Activated naive CD4-positive, alpha-beta T cell treated with anti-CD3 and anti-CD28 coated beads for 36 hours (primary cell): ENCODE results near the gene ABI1. TPM values are rescaled to one million over a fixed set of nuclear protein-coding genes. Genes with fewer than 3 reads are reported as not detected.
"Not testable (repeated sequence)": the region's sequence is repeated elsewhere in the genome, so short reads cannot be mapped to it uniquely, and the experiment has no call there.

ENCODE experiments used
- CTCF ChIA-PET: fragments of 350-600 bp; sonication (Branson Sonifier 250); formaldehyde crosslinking; loops from one replicate; lab custom pipeline; 2021; ENCODE audit warnings: antibody characterized with exemption; lab: Charles Lee
- DNase-seq: peaks from one replicate; pipeline ENCODE4 v3.0.0-alpha.2; 2020
- H3K27ac Mint-ChIP-seq: one replicate; pipeline ENCODE4 v1.8.0; 2021; ENCODE audit warnings: mild to moderate bottlenecking, mixed read lengths
- H3K27me3 Mint-ChIP-seq: one replicate; pipeline ENCODE4 v1.8.0; 2021; ENCODE audit warnings: low read depth, mixed read lengths
- H3K36me3 Mint-ChIP-seq: one replicate; pipeline ENCODE4 v1.8.0; 2021; ENCODE audit warnings: low read depth, mixed read lengths
- H3K4me1 Mint-ChIP-seq: one replicate; pipeline ENCODE4 v1.8.0; 2021; ENCODE audit warnings: low read depth, mixed read lengths
- H3K4me3 Mint-ChIP-seq: one replicate; pipeline ENCODE4 v1.8.0; 2021; ENCODE audit warnings: mild to moderate bottlenecking, moderate library complexity, mixed read lengths
- H3K9me3 Mint-ChIP-seq: one replicate; pipeline ENCODE4 v1.8.0; 2021; ENCODE audit warnings: mixed read lengths
- intact Hi-C: fragments of 100-400 bp; cut with micrococcal nuclease; formaldehyde crosslinking; loops from one replicate; pipeline ENCODE4 v1.15.1; 2023
- total RNA-seq, 2 experiments: library from RNA; stranded (reverse); gene quantifications; one replicate each; pipeline ENCODE4 v1.2.3, GENCODE V29; 2021

Gene ABI1
- total RNA-seq, 2 experiments from 2014 or later = 34.5 to 37.2 TPM

- no peaks in the 10 kb centered on the region for H3K27me3 Mint-ChIP-seq
- peaks cover 5% of the 10 kb centered on the region for H3K36me3 Mint-ChIP-seq
- DNase-seq = no peak
- H3K9me3 Mint-ChIP-seq = peaks cover 7% of the 10 kb centered on the region
- H3K4me1 Mint-ChIP-seq = peaks cover 62% of the 10 kb centered on the region
- peak overlapping the region; percentile 26 for H3K27ac Mint-ChIP-seq
- intact Hi-C loops = no loop called here
- CTCF ChIA-PET = no interaction called here
- no peak overlapping the region for H3K4me3 Mint-ChIP-seq
Measured at GRCh38 chr10:26800468-26800867, 60.3 kb downstream of the ABI1 start.

- Mint-ChIP-seq H3K36me3 (peaks cover 7% of the 10 kb centered on the region), H3K27me3 (no peaks in the 10 kb centered on the region), H3K27ac (no peak overlapping the region), H3K9me3 (peaks cover 9% of the 10 kb centered on the region), H3K4me1 (peaks cover 52% of the 10 kb centered on the region), H3K4me3 (no peak overlapping the region)
- CTCF ChIA-PET = interaction anchor here (1.0 to 1.3 kb wide), 2 partner anchors 19 to 32 kb away, joined by 4 read pairs; no protein-coding TSS in a partner anchor
- peak; percentile 44 for DNase-seq
- intact Hi-C loops = no loop called here
Measured at GRCh38 chr10:26799342-26799741, 61.4 kb downstream of the ABI1 start.

DNA sequence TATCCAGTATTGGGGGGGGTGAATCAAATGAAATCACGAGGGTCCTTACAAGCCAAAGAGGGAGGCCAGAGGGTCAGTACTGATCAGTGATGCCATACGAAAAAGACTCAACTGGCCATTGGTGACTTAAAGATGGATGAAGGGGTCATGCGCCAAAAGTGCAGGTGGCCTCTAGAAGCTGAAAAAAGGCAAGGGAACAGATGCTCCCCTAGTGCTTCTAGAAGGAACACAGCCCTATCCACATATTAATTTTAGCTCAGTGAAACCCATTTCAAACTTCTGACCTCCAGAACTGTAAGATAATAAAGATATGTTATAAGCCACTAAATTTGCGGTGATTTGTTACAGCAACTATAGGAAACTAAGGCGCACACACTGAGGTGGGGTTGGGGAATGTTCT is 62.5 kb downstream of the ABI1 start:
- intact Hi-C loops = no loop called here
- peaks cover 49% of the 10 kb centered on the region for H3K4me1 Mint-ChIP-seq
- no peak overlapping the region for H3K27ac Mint-ChIP-seq
- H3K36me3 Mint-ChIP-seq = peaks cover 7% of the 10 kb centered on the region
- H3K27me3 Mint-ChIP-seq = no peaks in the 10 kb centered on the region
- no peak overlapping the region for H3K4me3 Mint-ChIP-seq
- H3K9me3 Mint-ChIP-seq = peaks cover 9% of the 10 kb centered on the region
- CTCF ChIA-PET = interaction anchor here (1.0 to 1.3 kb wide), 3 partner anchors 18 to 45 kb away, joined by 3 to 4 read pairs (median 4); no protein-coding TSS in a partner anchor
- DNase-seq = no peak

DNA sequence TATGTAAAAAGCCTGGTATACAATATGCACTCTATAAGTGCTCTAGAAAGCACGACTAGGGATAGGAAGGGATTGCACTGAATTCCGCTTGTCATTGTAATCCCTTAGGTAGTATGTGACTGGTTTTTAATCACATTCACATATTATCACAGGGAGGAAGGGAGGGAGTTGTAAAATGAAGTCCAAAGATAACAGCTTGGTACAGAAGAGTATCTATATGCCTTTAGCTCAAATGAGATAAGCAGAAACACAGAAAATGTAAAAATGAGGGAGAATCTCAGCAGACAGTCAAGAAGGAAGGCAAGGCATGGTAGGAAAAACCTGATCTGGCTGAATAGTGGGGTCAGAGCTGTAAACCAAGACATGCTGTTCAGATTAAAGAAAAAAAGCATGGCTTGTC is 63.4 kb downstream of the ABI1 start:
- CTCF ChIA-PET = interaction anchor here (1.2 to 1.5 kb wide), 2 partner anchors 46 to 71 kb away, joined by 3 read pairs; no protein-coding TSS in a partner anchor
- no peak overlapping the region for H3K4me3 Mint-ChIP-seq

DNA sequence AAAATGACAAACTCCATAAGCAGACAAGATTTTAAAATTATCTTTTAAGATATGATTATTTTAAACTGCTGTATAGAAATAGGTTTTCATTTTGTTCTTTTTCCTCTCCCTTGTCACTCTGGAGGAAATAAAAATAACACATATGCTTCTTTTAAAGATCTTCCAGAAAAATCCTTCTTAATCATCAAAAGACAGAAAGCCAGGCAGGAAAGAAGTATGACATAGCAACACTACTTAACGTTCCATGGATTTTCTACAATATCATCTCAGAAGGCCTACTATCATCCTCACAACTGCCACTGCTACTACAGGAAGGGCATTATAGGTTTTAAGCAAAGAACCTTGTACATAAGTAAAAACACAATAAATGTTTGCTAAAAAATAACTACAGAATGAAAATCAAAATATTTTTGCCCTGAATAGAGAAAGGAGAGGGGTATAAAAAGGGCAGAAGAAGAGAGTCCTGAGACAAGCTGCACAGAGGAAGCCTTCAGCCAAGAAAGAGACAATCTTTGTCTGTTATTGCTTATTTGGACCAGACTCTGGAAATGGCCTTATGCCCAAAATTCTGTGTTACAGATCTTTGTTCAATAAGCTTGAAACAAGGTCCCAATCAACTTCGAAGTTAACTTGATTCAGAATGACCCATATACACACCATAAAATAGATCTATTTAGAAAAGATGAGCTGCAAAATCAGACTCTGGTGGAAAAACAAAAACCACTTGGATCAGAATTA is 67.8 kb downstream of the ABI1 start:
- no peak overlapping the region for H3K4me3 Mint-ChIP-seq

More for the DNA sequence above, 63.4 kb downstream of the ABI1 start:
- intact Hi-C loops = no loop called here
- peaks cover 7% of the 10 kb centered on the region for H3K36me3 Mint-ChIP-seq
- H3K27ac Mint-ChIP-seq = no peak overlapping the region
- no peak for DNase-seq
- no peaks in the 10 kb centered on the region for H3K27me3 Mint-ChIP-seq
- peaks cover 45% of the 10 kb centered on the region for H3K4me1 Mint-ChIP-seq
- H3K9me3 Mint-ChIP-seq = peaks cover 9% of the 10 kb centered on the region

GRCh38 chr10:26790221-26790995 is 70.3 kb downstream of the ABI1 start:
- intact Hi-C loops = no loop called here
- CTCF ChIA-PET = interaction anchor here (1.4 kb wide), 1 partner anchor 69 kb away, joined by 3 read pairs; no protein-coding TSS in a partner anchor
- peaks cover 20% of the 10 kb centered on the region for H3K36me3 Mint-ChIP-seq

More for the DNA sequence above, 67.8 kb downstream of the ABI1 start:
- no peak overlapping the region for H3K27ac Mint-ChIP-seq
- H3K9me3 Mint-ChIP-seq = peaks cover 9% of the 10 kb centered on the region
- H3K4me1 Mint-ChIP-seq = peaks cover 31% of the 10 kb centered on the region
- H3K36me3 Mint-ChIP-seq = peaks cover 12% of the 10 kb centered on the region
- CTCF ChIA-PET = interaction anchor here (1.1 kb wide), 1 partner anchor 9 kb away, joined by 3 read pairs; no protein-coding TSS in a partner anchor
- DNase-seq = no peak
- H3K27me3 Mint-ChIP-seq = no peaks in the 10 kb centered on the region
- intact Hi-C loops = no loop called here

DNA sequence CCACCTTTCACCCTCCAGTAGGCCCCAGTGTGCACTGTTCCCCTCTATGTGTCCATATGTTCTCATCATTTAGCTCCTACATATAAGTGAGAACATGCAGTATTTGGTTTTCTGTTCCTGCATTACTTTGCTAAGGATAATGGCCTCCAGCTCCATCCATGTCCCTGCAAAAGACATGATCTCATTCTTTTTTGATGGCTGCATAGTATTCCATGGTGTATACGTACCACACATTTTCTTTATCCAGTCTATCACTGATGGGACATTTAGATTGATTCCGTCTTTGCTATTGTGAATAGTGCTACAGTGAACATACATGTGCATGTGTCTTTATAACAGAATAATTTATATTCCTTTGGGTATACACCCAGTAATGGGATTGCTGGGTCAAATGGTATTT is 71.0 kb downstream of the ABI1 start:
- DNase-seq, H3K27me3 Mint-ChIP-seq, H3K27ac Mint-ChIP-seq, H3K4me3 Mint-ChIP-seq, H3K9me3 Mint-ChIP-seq: not testable (repeated sequence)
- intact Hi-C loops = loop anchor here (1.0 kb wide), 1 partner anchor 8 kb away; no protein-coding TSS in a partner anchor
- CTCF ChIA-PET = interaction anchor here (1.4 kb wide), 1 partner anchor 70 kb away, joined by 3 read pairs; no protein-coding TSS in a partner anchor
- peaks cover 18% of the 10 kb centered on the region for H3K36me3 Mint-ChIP-seq
- H3K4me1 Mint-ChIP-seq = peaks cover 48% of the 10 kb centered on the region

More at GRCh38 chr10:26790221-26790995, 70.3 kb downstream of the ABI1 start:
- peaks cover 42% of the 10 kb centered on the region for H3K4me1 Mint-ChIP-seq
- H3K27me3 Mint-ChIP-seq = no peaks in the 10 kb centered on the region
- H3K9me3 Mint-ChIP-seq = peaks cover 2% of the 10 kb centered on the region
- no peak overlapping the region for H3K4me3 Mint-ChIP-seq
- H3K27ac Mint-ChIP-seq = no peak overlapping the region
- no peak for DNase-seq

DNA sequence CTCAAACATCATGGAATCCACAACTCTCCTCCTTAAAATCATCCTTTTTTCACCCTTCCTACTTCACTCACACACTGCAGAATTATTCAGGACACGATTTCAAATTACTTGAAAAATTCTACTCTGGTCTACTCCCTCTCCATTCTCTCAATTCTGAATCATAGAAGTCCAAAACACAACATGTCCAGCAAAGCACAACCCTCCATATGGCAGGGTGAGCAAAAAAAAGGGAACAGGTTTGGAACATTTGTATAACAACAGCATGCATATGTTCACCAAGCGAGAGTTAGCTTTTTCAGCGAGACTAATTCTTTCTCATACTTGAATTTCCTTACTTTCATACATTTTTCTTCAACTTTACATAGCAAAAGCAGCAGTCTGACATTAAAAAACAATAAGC is 73.4 kb downstream of the ABI1 start:
- intact Hi-C loops = no loop called here

GRCh38 chr10:26781797-26782196 is 79.0 kb downstream of the ABI1 start:
- peak overlapping the region; percentile 86 for H3K27ac Mint-ChIP-seq
- DNase-seq = peak; percentile 55
- peaks cover 10% of the 10 kb centered on the region for H3K36me3 Mint-ChIP-seq
- intact Hi-C loops = loop anchor here (1.0 to 5.0 kb wide), 6 partner anchors 8 to 319 kb away; partner anchors contain the start of gene ANKRD26
- no peak overlapping the region for H3K4me3 Mint-ChIP-seq
- no peaks in the 10 kb centered on the region for H3K9me3 Mint-ChIP-seq
- no peaks in the 10 kb centered on the region for H3K27me3 Mint-ChIP-seq
- CTCF ChIA-PET = interaction anchor here (1.4 to 1.8 kb wide), 2 partner anchors 17 to 27 kb away, joined by 3 to 4 read pairs; no protein-coding TSS in a partner anchor
- peaks cover 84% of the 10 kb centered on the region for H3K4me1 Mint-ChIP-seq

More for the DNA sequence above, 73.4 kb downstream of the ABI1 start:
- Mint-ChIP-seq H3K36me3 (peaks cover 20% of the 10 kb centered on the region), H3K9me3 (no peaks in the 10 kb centered on the region), H3K4me1 (peaks cover 61% of the 10 kb centered on the region), H3K4me3 (no peak overlapping the region), H3K27me3 (no peaks in the 10 kb centered on the region), H3K27ac (no peak overlapping the region)
- CTCF ChIA-PET = no interaction called here
- no peak for DNase-seq

DNA sequence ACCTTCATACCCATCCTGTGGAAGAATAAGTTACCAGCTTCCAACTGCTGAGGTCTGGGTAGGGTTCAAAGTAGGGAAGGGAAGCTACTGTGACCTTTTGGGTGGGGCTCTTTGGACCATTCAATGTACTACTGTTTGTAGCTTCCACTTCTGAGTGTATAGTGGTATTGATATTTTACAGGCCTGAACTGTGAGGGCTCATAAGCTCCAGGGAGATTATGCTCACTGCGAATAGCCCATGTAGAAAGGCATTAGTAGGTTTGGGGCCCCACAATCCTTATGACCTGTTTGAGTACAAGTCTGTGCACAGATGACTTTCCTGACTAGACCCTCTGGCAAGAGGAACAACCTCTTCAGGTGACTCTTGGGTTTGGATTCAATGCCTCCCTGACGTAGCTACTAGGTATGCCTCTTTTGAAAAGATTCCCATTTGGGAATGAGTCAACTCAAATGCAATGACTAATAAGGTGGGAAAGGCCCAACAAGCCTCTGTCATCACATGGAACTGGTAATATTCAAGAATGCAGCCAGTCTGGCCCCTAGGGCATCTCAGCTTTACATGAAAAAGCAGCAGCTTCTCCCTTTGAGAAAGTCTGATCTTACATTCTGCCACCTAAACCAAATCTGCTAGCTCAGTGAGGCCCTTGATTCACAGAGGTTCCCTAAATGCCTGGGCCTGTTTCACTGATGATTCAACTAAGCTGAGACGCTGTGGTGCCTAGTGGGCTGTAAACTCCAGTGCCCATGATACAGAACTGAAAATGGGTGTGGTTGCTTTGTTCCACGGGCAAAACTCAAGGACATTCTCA is 79.8 kb downstream of the ABI1 start:
- no peaks in the 10 kb centered on the region for H3K27me3 Mint-ChIP-seq
- H3K9me3 Mint-ChIP-seq = no peaks in the 10 kb centered on the region
- peaks cover 82% of the 10 kb centered on the region for H3K4me1 Mint-ChIP-seq
- peak overlapping the region; percentile 86 for H3K27ac Mint-ChIP-seq
- peak; percentile 70 for DNase-seq
- no peak overlapping the region for H3K4me3 Mint-ChIP-seq
- CTCF ChIA-PET = interaction anchor here (0.7 to 1.8 kb wide), 5 partner anchors 18 to 90 kb away, joined by 3 to 4 read pairs (median 3); no protein-coding TSS in a partner anchor
- H3K36me3 Mint-ChIP-seq = peaks cover 7% of the 10 kb centered on the region
- intact Hi-C loops = loop anchor here (1.0 to 5.0 kb wide), 6 partner anchors 8 to 320 kb away; partner anchors contain the start of gene ANKRD26

- CTCF ChIA-PET = interaction anchor here (1.1 to 1.8 kb wide), 3 partner anchors 19 to 53 kb away, joined by 3 to 4 read pairs (median 4); no protein-coding TSS in a partner anchor
- no peak overlapping the region for H3K4me3 Mint-ChIP-seq
Measured at GRCh38 chr10:26780106-26780792, 80.5 kb downstream of the ABI1 start.

More at GRCh38 chr10:26780106-26780792, 80.5 kb downstream of the ABI1 start:
- H3K27ac Mint-ChIP-seq = peak overlapping the region; percentile 86
- H3K36me3 Mint-ChIP-seq = peaks cover 5% of the 10 kb centered on the region
- no peaks in the 10 kb centered on the region for H3K27me3 Mint-ChIP-seq
- no peaks in the 10 kb centered on the region for H3K9me3 Mint-ChIP-seq
- no peak for DNase-seq
- peaks cover 80% of the 10 kb centered on the region for H3K4me1 Mint-ChIP-seq
- intact Hi-C loops = loop anchor here (2.0 to 5.0 kb wide), 2 partner anchors 293 to 321 kb away; partner anchors contain the start of gene ANKRD26
